Medulla oblongata (tissue), 1 donor: Measurements from ENCODE around the gene MVB12B.

Experiments used
- DNase-seq: peaks from one replicate; pipeline ENCODE4 v3.0.0-alpha.2; 2015; ENCODE audit errors: extremely low spot score

Gene MVB12B

DNA sequence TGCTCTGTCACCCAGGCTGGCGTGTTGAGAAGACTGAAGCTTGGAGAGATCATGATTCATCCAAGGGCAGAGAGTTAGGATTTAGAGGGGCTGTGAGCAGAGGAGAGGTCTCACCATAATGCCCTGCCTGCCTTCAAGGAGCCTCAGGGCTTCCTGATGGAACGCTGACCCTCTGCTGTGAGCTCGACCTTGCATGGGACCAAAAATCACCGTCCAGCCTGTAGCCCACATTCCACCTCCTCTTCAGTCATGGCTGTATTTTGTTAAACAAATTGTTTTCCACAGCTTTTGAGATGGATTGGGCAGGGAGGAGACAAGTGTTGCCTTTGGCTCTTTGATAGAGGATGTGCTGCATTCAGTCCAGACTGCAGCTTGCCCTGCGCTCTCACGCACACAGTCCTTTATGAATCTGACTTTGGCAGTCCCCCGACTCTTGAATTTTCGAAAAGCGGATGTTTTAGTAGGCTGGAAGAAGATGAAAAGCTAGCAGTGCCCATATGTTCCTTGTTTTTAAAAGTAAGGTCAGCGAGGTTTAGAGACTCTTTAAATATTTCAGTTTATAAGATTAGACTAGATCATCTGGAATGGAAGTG lies 79.5 kb downstream of the MVB12B start:
- DNase-seq = no peak

DNA sequence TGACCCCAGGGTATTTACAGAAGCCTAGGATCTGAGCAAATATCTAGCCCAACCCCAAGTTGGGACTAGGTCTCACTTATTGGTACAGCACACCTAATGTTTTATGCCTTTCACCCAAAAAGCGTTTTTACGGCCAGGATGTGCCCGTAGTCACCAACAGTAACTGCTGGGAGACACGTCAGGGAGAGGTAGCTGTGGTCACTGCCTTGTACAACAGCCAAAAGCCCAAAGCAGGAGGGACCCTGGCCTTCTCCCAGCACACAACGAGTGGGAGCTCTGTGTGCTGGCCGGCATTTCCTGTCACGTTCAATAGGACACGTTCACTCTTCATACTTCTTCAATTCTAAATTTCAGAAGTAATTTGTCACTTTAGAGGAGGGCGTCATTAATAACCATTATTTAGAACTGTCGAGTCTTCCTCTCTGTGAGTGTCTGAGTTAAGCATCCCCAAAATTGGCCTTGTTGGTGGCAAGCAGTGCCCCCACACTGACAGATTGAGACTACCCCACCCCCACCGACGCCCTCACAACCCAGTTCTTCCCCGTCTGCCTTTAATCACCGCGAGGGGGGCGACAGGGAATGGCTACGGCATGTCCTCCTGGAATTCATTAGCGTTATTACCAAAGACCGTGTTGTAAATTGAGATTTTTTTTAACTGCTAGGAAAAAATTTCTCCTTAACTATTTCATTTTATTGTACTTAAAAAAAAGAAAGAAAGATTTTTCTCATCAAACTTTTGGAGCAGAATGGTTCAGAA lies 80.7 kb downstream of the MVB12B start:
- no peak for DNase-seq

DNA sequence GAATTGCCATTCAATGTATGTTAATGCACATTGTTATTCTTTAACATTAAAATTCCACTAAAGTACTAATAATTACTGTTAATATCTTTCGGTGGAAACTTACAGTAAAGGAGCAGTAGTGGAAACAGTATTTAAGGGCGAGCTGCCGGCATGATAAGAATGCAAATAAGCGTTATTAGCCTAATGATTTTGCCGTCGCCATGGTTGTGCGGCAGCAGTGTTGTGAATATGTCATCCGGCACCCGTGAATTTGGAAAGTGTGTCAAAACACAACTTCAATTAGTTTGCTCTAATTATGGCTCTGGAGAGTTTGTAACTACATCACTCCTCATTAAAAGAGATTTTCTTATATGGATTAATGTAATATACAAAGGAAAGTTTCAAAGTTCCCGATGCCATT lies 81.4 kb downstream of the MVB12B start:
- DNase-seq = no peak

DNA sequence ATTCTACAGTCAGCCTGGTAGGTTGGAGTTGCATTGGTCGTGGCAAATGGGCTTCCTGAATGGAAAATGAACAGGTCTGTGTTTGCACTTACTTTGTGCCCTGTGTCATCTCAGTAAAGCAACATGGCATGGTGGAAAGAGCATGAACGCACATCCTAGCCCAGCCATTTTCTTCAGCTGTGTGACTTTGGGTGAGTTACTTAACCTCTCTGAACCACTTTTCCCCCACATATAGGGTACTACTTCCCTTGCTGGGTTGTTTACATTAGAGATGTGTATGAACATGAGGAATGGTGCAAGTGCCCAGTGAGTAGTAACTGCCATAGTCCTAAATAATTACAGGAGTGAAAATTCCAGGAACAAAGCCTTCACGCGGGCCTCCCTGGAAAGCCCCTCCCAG lies 83.6 kb downstream of the MVB12B start:
- DNase-seq = no peak

DNA sequence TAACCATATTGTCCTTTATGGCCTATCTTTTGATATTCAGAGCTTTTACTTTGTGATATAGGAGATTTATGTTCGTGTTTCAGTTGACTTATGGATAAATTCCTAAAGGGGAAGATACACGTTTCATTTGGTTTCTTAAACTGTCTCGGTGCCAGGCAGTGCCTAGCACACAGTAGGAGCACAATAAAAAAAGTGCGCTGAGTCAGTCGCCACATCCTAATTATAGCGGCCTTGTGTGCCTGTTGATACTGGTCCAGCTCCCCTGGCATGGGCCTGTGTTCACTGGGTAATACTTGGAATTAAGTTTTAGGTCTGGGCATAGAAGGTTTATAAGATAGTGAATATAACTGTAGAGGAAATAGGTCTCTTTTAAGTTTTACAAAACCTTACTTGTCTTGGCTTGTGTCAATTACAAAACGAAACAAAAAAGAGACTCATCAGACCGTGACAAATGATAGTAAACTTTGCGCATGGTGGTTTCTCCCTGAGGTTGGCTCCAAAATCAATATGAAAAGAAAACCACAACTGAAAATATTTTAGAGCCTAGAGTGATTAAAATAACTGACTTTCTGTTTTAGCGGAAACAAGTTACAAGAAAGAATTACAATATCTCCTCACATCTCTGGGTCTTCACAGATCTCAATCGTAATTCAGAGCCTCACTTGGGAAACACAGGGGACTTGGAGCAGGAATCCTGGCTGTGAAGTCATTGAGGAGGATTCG lies 84.8 kb downstream of the MVB12B start:
- no peak for DNase-seq

DNA sequence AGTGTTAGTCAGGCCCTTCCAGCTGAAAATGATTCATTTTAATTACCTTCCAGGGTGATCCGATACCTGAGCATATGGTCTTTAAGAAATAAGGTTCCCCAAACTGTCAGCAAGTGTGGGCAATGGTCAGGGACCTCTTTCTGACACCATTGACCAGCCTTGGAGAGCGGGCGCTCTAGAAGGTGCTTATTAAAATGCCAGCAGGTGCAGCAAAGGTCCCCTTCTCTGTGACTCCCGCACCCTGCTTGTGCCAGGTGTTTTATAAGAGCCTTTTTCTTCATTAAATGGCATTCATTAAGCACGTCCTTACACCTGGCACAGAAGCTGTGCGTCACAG lies 85.3 kb downstream of the MVB12B start:
- no peak for DNase-seq

DNA sequence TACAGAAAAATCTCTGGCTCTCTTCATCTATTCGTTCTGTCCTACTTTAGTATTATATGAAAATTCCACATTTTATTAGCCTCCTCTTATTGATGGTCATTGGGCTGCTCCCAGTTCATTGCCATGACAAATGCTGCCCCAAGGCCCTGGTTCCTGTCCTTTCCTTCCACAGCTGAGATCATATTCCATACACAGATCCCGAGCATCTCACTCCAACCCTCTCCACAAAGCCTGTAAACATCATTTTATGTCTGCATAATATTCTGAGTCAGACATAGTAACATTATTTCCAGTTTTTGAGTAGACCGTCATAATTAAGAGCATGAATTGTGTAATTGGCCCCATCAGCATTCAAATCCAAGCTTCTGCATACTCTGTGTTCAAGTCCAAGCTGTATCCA lies 86.3 kb downstream of the MVB12B start:
- no peak for DNase-seq

DNA sequence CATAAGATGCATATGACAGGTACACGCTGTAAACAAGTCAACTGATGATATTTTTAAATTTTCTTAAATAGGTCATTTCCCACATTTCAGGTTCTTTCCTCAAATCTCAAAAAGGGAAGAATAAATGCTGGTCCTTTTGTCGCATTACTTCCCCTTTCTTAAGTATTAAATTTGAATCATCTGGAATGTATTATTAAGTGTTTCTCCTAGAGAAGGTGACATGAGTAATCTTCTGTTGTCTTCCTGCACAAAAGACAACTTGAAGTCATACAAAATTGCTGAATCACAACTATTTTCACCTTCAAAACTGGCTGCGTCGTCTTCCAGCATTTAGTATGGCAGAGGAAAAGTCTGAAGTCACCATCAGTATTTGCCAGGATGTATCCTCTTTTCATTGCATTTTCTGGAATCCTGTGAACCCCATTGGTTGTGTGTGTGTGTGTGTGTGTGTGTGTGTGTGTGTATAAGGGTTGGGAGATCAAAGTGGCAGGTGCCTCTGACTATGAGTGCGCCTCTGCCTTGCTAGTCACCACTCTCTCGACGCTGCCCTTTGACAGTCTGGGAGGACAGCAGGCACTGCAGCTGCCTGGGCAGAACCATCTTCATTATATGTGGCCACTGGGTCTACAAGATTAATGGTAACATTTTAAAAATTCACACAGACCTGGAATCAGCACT lies 86.9 kb downstream of the MVB12B start:
- no peak for DNase-seq

DNA sequence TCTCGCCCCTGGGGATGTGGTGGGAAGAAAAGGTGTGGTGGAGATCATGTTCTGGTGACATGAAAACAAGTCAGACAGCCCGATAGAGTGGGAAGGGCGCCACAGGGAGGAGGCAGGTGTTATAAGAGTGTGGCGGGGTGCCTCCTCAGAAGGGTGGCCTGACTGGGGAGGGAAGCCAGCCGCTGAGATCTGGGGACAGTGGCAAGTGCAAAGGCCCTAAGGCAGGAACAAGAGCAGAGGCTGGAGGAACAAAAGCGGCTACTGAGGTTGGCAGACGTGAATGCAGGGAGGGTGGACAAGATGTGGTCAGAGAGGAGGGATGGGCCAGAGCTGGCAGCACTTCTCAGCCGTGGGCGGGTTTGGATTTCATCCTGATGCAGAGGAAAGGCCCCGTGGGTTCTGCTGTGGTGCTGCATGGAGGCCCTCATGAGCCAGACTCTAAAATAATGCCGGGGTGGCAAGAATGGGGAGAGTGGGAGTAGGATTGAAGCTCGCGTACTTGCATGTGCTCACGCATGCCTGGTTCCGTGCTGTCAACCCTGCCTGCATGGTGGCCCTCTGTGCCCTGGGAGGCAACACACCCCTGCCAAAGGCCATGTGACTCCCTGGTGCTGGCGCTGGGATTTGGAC lies 89.2 kb downstream of the MVB12B start:
- DNase-seq = no peak

DNA sequence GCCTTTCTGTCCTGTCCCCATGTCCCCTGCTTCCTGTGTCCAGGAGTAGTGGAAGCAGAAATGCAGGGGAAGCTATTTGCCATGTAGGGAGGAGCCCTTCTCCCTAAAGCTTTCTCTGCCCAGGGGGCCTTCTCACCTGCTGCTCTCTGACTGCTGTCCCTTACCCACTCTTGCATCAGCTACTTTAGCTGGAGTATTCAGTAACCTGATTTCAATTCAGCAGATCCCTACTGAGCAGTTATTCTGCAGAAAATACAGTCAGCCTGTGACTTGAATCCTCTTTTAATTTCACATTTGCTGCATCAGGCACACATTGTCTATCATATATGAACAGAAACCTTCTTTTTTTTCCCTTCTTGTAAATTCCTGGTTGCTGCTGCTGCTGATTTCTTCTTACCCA lies 90.4 kb downstream of the MVB12B start:
- DNase-seq = no peak

DNA sequence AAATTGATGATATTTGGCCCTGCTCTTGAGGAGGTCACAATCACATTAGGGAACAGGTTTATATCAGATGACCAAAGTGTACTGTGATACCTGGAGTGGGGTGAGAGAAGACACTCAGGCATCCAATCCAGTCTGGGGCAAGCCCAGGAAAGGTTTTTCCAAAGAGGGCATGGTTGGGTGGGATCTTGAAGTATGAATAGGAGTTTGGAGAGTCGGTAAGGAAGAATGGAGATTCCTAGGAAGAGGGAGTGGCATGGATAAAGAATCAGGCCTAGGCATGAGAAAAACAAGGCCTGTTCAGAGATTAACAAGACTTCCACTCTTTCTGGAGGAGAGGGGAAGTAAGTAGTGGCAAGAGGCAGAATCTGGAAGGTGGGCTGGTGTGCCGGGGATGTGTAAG lies 91.1 kb downstream of the MVB12B start:
- no peak for DNase-seq

DNA sequence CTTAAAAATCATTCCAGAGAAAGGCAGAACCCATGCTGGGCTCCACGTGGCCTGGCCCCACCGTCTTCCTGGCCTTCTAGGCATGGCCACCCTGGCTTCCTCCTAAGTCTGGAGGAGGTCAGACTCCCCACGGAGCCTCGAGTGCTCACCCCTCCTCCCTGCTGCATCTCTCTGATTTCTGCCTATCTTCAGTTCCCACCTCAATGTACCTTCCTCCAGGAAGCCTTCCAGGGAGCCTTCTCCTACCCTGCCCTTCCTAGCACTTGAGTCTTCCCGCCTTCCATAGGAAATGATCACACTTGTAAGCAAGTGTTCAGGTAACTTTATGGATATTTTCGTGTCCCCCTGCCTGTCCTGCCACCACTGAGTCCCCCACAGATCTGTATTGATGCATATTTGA lies 92.0 kb downstream of the MVB12B start:
- DNase-seq = no peak

DNA sequence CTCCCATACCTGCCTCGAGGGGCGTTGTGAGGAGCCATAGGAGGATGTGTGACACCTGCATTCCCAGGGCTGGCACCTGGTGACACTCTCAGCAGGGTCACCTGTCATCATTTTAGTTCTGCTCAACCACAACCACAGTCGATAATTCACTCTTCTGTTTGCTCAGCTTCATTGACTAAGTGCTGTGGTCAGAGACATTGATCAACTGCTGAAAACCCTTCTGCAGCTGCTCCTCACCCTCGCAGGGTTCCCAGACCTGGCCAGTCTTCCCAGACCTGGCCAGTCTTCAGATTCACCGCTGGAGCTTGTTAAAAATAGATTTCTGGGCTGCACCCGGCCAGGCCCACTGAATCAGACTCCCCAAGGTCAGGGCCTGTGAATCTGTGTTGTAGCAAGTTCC lies 92.8 kb downstream of the MVB12B start:
- DNase-seq = no peak

DNA sequence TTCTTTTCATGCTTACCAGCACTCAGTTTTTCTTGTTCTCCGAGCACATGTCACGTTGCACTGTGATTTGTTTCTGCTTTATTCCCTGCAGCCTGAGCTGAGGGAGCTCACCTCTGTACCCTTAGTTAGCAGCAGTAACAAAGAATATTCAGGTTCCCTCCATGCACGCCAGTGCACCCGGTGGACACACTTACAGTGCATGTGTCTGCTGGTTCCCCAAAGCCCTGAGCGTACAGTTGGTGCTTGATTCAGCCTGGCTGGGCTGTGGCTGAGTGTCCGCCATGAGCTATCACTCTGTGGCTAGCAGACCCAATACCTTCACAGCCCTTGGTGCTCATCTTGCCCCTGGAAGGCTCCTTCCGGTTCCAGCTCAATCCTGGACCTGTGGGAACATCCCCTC lies 93.5 kb downstream of the MVB12B start:
- DNase-seq = no peak

DNA sequence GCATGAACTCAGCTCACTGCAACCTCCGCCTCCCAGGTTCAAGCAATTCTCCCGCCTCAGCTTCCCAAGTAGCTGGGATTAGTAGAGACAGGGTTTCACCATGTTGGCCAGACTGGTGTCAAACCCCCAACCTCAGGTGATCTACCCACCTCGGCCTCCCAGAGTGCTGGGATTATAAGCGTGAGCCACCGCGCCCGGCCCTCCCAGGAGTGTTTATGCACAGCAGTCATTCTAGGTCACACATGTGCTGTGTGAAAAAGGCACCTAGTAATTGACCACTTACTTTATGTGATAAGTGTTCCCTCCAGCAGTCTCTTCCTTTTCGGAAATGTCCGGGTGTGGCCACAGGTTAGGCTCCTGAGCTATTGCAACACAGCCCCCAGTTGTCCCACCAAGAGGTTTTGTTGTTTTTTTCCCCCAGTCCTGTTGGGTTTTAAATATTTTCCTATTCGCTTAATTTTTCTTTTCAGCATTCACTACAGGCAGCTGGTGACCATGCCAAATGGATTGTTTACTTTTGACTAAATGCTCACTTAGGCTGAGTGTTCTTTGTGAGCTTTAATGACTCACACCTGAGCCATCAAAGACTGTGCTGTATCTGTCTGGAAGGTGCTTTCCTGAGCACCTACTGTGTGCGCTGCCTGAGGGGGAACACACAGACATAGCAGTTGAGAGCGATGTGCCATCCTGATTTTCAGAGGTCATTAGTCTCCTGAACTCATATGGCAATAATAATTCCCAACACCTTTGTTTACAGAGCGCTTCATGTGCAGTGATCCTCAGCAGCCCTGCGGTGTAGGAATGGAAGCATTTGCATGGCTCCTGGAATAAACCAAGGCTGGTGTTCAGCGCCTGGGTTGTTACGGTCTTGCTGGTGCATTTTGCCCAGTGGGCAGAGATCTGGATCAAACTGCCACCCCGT lies 94.3 kb downstream of the MVB12B start:
- DNase-seq = no peak

DNA sequence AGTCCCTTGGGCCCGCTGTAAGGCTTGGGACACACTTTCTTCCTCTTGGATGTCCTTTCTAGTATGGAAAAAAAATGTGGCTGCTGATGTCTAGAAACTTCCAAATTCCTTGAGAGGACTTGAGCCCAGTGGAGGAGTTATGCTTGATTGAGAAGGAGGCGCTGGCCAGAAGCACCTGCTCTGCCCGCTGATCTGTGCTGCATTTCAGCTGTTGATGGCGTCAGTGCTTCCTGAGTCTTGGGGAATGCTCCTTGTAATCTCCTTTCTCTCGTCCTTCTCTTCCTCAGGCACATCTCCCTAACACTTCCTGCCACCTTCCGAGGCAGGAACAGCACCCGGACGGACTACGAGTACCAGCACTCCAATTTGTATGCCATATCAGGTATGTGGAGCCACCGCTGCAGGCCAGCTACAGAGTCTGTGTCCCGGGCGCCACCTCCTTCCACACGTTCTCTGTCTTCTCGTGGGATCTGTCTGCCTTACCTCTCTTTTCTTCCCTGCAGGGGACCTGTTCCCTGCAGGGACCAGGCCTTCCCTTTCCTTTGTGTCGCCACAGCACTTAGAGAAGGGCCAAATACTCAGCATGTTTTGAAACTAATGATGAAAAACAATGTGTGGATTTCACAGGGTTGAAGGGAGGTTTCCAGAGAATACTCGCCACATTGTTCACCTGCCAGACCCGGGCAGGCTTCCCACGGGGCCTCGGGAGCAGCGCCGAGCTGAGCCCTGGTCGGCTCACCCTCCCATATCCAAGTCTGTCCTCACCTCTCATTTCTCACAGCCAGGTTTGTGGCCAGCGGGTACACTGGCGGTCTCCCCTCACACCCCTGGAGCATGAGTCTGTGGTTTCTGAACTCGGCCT lies 95.2 kb downstream of the MVB12B start:
- DNase-seq = no peak

DNA sequence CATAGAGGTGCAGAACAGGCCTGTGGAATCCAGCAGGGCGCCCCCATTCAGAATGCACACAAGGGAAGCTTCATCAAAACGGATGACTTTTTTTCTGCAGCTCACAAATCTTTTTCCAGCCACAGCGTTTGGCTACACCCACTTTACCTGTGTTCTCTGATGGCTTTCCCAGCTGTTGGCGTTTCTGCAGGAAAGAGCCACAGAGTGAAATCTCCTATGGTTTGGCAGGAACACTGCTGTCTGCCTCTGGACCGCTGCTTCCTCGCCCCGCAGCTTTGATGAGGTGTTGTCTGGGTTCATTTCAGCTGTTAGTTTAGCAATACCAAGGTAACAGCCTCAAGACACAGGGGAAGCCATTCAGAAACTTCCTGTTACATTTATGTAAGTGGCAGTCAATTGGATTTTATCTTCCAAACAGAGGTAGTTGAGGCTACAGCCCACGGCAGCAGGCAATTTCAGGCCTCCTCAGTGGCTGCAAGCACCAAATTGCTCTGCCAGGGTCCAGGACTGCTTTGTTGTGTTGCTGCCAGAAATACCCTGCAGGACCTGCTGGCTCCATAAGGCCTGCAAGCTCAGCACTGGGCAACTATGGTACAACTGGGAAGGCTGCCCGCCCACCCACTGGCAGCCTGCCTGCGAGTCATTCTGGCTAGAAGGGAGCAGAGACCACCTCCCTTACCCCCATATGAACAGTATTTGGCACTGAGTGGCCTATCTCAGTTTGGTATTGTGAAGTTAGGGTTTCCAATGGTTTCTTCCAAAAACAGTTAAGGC lies 96.7 kb downstream of the MVB12B start:
- no peak for DNase-seq

DNA sequence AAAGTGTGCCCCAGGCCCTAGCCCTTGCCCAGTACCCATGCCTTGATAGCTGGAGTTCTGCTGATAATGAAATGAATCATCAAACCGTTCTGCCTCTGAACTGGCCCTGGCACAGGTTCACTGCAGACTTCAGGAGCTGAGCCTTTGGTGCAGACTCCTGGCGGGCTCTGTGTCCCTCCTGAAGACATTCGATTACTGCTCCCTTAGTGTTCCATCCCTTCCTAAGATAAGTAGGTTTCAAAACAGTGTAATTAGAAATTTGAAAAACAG lies 97.2 kb downstream of the MVB12B start:
- DNase-seq = no peak

DNA sequence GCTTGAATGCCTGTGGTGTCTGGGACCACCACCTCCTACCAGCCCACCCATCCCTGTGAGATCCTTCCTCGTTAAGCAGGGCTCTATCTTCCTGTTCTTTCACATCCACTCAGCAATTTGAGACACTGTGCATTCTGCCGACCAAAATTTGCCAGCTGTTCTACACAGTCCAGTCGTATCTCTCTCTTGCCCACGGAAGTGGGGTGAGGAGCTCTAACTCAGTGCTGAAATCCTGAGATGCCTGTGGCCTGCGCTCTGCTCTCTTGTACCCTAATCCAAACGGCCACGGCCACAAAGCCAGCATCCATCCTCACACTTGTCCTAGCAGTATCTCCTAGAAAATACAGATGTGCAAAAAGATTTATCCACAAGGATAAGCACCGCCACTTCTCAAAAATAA lies 97.9 kb downstream of the MVB12B start:
- DNase-seq = no peak
